HG03457 (cell line): Measurements from ENCODE around the gene CAND2.

ENCODE experiments used
- ATAC-seq: cut with Tn5 transposase; IDR thresholded peaks from one replicate; pipeline ENCODE4 v1.9.1; 2021; ENCODE audit warnings: moderate number of reproducible peaks; ENCODE audit not compliant: unreplicated experiment

Gene CAND2

GRCh38 chr3:12796171-12797123, at the start of gene CAND2:
Gene CAND2, plus strand, starts transcription at chr3:12796680. Its CDS starts 41 bp downstream, at chr3:12796721.
- ATAC-seq: no peak

- no peak for ATAC-seq
These were observed 48.0 kb upstream of the CAND2 start for GRCh38 chr3:12748477-12748876.

- no peak for ATAC-seq
These were observed 46.3 kb upstream of the CAND2 start for GRCh38 chr3:12750223-12750622.

GRCh38 chr3:12750658-12751071, 45.8 kb upstream of the CAND2 start:
- no peak for ATAC-seq

- ATAC-seq: no peak
These were observed 44.9 kb upstream of the CAND2 start for GRCh38 chr3:12751571-12751970.

GRCh38 chr3:12752102-12752501, 44.4 kb upstream of the CAND2 start:
- no peak for ATAC-seq

GRCh38 chr3:12752809-12753208, 43.7 kb upstream of the CAND2 start:
- ATAC-seq: no peak

GRCh38 chr3:12753275-12754028, 43.0 kb upstream of the CAND2 start:
- ATAC-seq: no peak

- ATAC-seq: no peak
These were observed 42.2 kb upstream of the CAND2 start for GRCh38 chr3:12754313-12754712.

GRCh38 chr3:12755754-12756153, 40.7 kb upstream of the CAND2 start:
- no peak for ATAC-seq

GRCh38 chr3:12756175-12756574, 40.3 kb upstream of the CAND2 start:
- no peak for ATAC-seq

- no peak for ATAC-seq
These were observed 39.8 kb upstream of the CAND2 start for GRCh38 chr3:12756635-12757034.

- ATAC-seq: no peak
These were observed 38.3 kb upstream of the CAND2 start for GRCh38 chr3:12758025-12758781.

GRCh38 chr3:12759097-12759679, 37.3 kb upstream of the CAND2 start, which contains the start of gene TMEM40:
Gene TMEM40, minus strand, starts transcription at chr3:12759259. Its CDS starts 9,427 bp downstream, at chr3:12749832.
- ATAC-seq: no peak

- no peak for ATAC-seq
These were observed 36.6 kb upstream of the CAND2 start for GRCh38 chr3:12759693-12760565.

GRCh38 chr3:12764171-12764776, 32.2 kb upstream of the CAND2 start:
- ATAC-seq: no peak

GRCh38 chr3:12766541-12766940, 29.9 kb upstream of the CAND2 start:
- no peak for ATAC-seq

- no peak for ATAC-seq
These were observed 27.6 kb upstream of the CAND2 start for GRCh38 chr3:12768579-12769527.
